Neural progenitor cell (in vitro differentiated cells): ENCODE measurements around the gene INTS15.

Experiments
- CTCF ChIP-seq: fragments of 200-600 bp; sonication (generic); IDR thresholded peaks from 2 replicates; pipeline ENCODE4 v1.5.1; 2017; ENCODE audit warnings: antibody characterized with exemption, mild to moderate bottlenecking
- EZH2 ChIP-seq: fragments of 200-600 bp; sonication (generic); IDR thresholded peaks from 2 replicates; pipeline ENCODE4 v1.6.1; 2017; ENCODE audit warnings: antibody characterized with exemption, mild to moderate bottlenecking, moderate library complexity
- EZH2phosphoT487 ChIP-seq: fragments of 200-600 bp; sonication (generic); IDR thresholded peaks from 2 replicates; pipeline ENCODE4 v1.6.1; 2017; ENCODE audit warnings: antibody characterized with exemption

- TF ChIP-seq CTCF (peak; percentile 31), EZH2phosphoT487 (no peak), EZH2 (no peak)
Measured at GRCh38 chr7:6556196-6556595, 33.6 kb upstream of the INTS15 start.
